Measurements from ENCODE around the gene DPCD. TPM values are rescaled to one million over a fixed set of nuclear protein-coding genes. Genes with fewer than 3 reads are reported as not detected.

Gene DPCD
- total and polyA plus RNA-seq, 10 of the 15 experiments (the other 5 are each of a cell fraction or from before 2014, with no cell fraction given) = 9.7 to 50.9 (median 26.3) TPM

GRCh38 chr10:101558671-101559595 lies 29.2 kb upstream of the DPCD start:
- no peaks in the 10 kb centered on the region for H3K79me2 ChIP-seq (ENCODE audit: control insufficient read depth, insufficient read depth, low read length)
- H3K4me1 ChIP-seq (ENCODE audit: control insufficient read depth, insufficient read depth, low read length) = peaks cover 13% of the 10 kb centered on the region
- no peak overlapping the region for H3K4me3 ChIP-seq
- in situ Hi-C loops (cut with MboI) = no loop called here
- DNase-seq (ENCODE audit: low read depth, low spot score) (no peak), ATAC-seq (no peak), FAIRE-seq (no peak)
- no peaks in the 10 kb centered on the region for H3K27me3 ChIP-seq (replicated peaks in 1 of 2; ENCODE audit: control insufficient read depth in 2 of 2, insufficient read depth in 2 of 2, low read length in 1 of 2)
- no peaks in the 10 kb centered on the region for H4K20me1 ChIP-seq (ENCODE audit: control insufficient read depth, insufficient read depth)
- H2AFZ ChIP-seq (ENCODE audit: control insufficient read depth, low read depth, low read length) = no peak overlapping the region
- no peak overlapping the region for H3K4me2 ChIP-seq (ENCODE audit: control insufficient read depth, insufficient read depth)
- no peaks in the 10 kb centered on the region for H3K9me3 ChIP-seq (replicated peaks; ENCODE audit: control insufficient read depth, insufficient read depth, low read length)
- no peak overlapping the region for H3K9ac ChIP-seq (ENCODE audit: control insufficient read depth, insufficient read depth, low read length)
- intact Hi-C loops (cut with micrococcal nuclease; ENCODE audit: unreplicated experiment) = no loop called here
- TF ChIP-seq BRCA1 (IDR thresholded peaks at IDR 0.05; ENCODE audit: low read depth, low read length) (no peak), CEBPZ (IDR thresholded peaks at IDR 0.05; ENCODE audit: low read depth, low read length) (no peak), ZSCAN29 (IDR thresholded peaks at IDR 0.05) (no peak), CHD2 (IDR thresholded peaks at IDR 0.05; ENCODE audit: borderline replicate concordance, low read depth, low read length) (no peak), ZNF687 (IDR thresholded peaks at IDR 0.05) (no peak), SMAD1 (IDR thresholded peaks at IDR 0.05; ENCODE audit: low read depth, partially characterized antibody) (no peak), SRF (IDR thresholded peaks at IDR 0.05; ENCODE audit: low read depth in 2 of 2, low read length in 2 of 2) (no peak), ZNF622 (IDR thresholded peaks at IDR 0.05) (no peak), MEF2A (IDR thresholded peaks at IDR 0.05; ENCODE audit: insufficient read depth, low read depth, low read length) (no peak), HCFC1 (IDR thresholded peaks at IDR 0.05; ENCODE audit: low read length) (no peak), TBL1XR1 (IDR thresholded peaks at IDR 0.05; ENCODE audit: low read depth, low read length) (no peak), EED (IDR thresholded peaks at IDR 0.05; ENCODE audit: low read depth) (no peak), PBX3 (IDR thresholded peaks at IDR 0.05; ENCODE audit: insufficient replicate concordance, low read depth, low read length) (no peak)
- peaks cover 0 to 1% of the 10 kb centered on the region in 2 experiments; a peak in 1 of 4 replicates for H3K36me3 ChIP-seq (ENCODE audit: control insufficient read depth in 2 of 2, insufficient read depth in 2 of 2, low read length in 1 of 2)
- no peak overlapping the region for H3K27ac ChIP-seq (ENCODE audit: control insufficient read depth, insufficient read depth)
- ChIA-PET CTCF (interaction anchor here (1.0 to 5.0 kb wide), 2 partner anchors 11 to 270 kb away, joined by 4 to 17 read pairs; no protein-coding TSS in a partner anchor), POLR2A (no interaction called here), RAD21 (ENCODE audit: unreplicated experiment) (no interaction called here), SMC1A (ENCODE audit: uncharacterized antibody, unreplicated experiment) (interaction anchor here (0.9 kb wide), 1 partner anchor 26 kb away, joined by 3 read pairs; no protein-coding TSS in a partner anchor)
- WGBS (ENCODE audit: insufficient coverage, insufficient replicate concordance, low lambda C conversion rate, missing lambda C conversion rate) = 59% methylated on average over 18 of the region's 18 CpGs
- BruUV-seq (replicated peaks) = no TSS peak

Measured in GM12878 (cell line).